GM21360 (cell line): ENCODE data around the gene SDK1.
"Not testable (repeated sequence)": the region's sequence is repeated elsewhere in the genome, so short reads cannot be mapped to it uniquely, and the experiment has no call there.

Source experiments
- ATAC-seq: cut with Tn5 transposase; IDR thresholded peaks from one replicate; pipeline ENCODE4 v1.9.1; 2021; ENCODE audit warnings: mild to moderate bottlenecking, moderate library complexity; ENCODE audit not compliant: unreplicated experiment

SDK1 gene

GRCh38 chr7:4205828-4206227 lies 904.8 kb downstream of the SDK1 start:
- no peak for ATAC-seq

- no peak for ATAC-seq
Observed at GRCh38 chr7:4207011-4207410, 906.0 kb downstream of the SDK1 start.

GRCh38 chr7:4208086-4208485 lies 907.0 kb downstream of the SDK1 start:
- ATAC-seq: no peak

GRCh38 chr7:4208586-4208985 lies 907.5 kb downstream of the SDK1 start:
- no peak for ATAC-seq

- no peak for ATAC-seq
Observed at GRCh38 chr7:4209126-4209525, 908.1 kb downstream of the SDK1 start.

DNA sequence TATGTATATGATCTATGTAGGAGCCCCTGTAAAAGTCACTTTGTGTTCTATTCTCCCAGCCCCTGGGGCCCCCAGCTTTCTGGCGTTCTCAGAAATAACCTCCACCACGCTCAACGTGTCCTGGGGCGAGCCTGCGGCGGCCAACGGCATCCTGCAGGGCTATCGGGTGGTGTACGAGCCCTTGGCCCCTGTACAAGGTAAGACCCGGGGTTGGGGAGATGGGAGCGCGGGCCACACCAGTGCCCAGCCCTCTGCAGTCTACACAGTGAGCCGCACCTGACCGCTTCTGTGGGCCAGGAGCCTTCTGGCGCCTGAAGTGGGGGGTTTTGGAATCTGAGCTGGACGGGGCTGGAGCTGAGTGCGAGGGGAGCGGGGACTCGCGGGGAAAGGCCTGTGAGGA lies 908.9 kb downstream of the SDK1 start:
- no peak for ATAC-seq

- no peak for ATAC-seq
Observed at GRCh38 chr7:4210821-4211220, 909.8 kb downstream of the SDK1 start.

GRCh38 chr7:4211261-4211660 lies 910.2 kb downstream of the SDK1 start:
- ATAC-seq: no peak

DNA sequence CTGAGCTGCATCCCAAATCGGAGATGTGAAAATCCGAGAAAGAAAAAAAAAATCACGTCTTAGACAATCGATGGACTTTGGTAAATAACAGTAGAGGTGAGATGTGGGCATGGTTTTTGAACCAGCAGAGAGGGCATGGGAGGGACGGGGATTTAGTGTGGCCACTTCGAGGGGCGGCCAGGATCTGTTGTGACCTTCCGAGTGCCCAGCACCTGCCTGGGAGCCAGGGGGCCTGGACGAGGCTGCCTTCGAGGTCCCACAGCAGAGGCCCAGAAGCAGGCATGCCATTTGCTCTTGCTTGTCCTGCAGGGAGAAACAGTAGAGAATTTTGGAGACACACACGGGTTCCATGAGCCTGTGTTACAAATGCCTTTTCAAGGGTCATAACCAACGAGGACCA lies 911.3 kb downstream of the SDK1 start:
- ATAC-seq: no peak

- no peak for ATAC-seq
Observed at GRCh38 chr7:4214291-4215155, 913.5 kb downstream of the SDK1 start.

- ATAC-seq: no peak
Observed at GRCh38 chr7:4215176-4215720, 914.2 kb downstream of the SDK1 start.

DNA sequence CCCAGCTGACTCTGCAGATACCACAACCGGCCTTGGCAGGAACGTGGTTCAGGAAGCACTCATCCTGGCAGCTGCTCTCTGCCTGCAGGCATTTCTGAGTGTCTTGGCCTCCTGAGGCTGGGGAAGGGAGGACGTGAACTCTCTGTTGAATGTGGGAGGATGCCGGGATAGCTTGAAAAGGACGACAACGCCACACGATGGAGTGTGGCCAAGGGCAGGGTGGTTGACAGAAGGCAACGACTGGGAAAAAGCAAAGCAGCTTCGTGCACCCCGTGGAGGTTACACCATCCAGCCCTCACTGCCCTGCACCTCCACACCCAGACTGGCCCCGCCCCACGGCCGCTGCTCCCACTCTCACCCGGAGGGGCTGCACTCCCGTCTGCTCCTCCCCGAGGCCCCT lies 915.0 kb downstream of the SDK1 start:
- ATAC-seq: no peak

- ATAC-seq: not testable (repeated sequence)
Observed at GRCh38 chr7:4217126-4217660, 916.1 kb downstream of the SDK1 start.

GRCh38 chr7:4218481-4218880 lies 917.4 kb downstream of the SDK1 start:
- ATAC-seq: no peak

GRCh38 chr7:4220011-4220410 lies 919.0 kb downstream of the SDK1 start:
- no peak for ATAC-seq

DNA sequence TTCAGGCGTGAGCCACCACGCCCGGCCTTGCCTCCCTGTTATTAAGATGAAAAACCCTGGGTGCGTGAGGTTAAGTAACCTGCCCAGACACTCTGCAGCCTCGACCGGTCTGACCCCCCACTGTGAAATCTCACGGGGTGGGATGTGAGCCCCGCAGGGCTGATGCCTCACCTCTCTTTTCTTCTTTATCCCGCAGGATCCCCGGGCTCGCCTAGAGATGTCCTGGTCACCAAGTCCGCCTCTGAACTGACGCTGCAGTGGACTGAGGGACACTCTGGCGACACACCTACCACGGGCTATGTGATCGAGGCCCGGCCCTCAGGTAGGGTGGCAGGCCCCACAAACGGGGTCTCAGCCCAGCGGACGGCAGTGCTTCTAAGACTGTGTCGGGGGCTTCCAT lies 920.0 kb downstream of the SDK1 start:
- ATAC-seq: no peak

DNA sequence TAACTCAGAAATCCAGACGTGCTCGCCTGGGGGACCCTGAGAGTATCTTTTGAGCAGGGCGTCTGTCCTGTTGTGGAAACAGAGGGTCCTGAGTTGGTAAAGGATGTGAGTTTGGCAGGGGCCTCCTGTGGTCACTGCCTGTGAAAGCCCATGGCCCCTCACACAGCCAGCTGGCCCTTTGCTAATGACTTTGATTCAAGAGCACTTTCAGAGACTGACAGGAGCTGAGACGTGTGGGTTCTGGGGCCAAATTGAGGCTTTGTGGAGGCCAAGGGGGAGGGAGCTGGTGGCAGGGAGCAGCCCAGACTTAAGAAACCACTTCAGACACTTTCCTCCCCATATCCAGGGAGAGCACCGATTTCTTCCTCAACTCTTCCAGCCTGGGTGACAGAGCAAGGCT lies 921.6 kb downstream of the SDK1 start:
- ATAC-seq: no peak

GRCh38 chr7:4225361-4225771 lies 924.3 kb downstream of the SDK1 start:
- no peak for ATAC-seq

GRCh38 chr7:4225881-4226523 lies 925.0 kb downstream of the SDK1 start:
- ATAC-seq: no peak

DNA sequence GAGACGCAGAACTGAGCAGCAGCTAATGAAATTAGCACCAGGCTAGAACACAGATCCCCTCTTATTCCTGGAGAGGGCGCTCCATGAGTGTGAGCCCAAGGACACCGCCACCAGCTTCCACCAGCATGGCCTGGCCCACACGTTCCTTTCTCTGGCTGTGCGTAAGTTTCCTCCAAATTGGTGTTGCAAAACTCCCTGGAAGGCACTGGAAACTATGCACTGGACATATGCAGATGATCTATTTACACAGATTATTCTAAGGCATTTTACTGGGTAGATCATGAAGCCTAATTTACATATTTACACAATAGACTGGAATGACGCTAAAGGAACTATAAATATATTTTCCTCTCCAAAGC lies 925.5 kb downstream of the SDK1 start:
- ATAC-seq: no peak

DNA sequence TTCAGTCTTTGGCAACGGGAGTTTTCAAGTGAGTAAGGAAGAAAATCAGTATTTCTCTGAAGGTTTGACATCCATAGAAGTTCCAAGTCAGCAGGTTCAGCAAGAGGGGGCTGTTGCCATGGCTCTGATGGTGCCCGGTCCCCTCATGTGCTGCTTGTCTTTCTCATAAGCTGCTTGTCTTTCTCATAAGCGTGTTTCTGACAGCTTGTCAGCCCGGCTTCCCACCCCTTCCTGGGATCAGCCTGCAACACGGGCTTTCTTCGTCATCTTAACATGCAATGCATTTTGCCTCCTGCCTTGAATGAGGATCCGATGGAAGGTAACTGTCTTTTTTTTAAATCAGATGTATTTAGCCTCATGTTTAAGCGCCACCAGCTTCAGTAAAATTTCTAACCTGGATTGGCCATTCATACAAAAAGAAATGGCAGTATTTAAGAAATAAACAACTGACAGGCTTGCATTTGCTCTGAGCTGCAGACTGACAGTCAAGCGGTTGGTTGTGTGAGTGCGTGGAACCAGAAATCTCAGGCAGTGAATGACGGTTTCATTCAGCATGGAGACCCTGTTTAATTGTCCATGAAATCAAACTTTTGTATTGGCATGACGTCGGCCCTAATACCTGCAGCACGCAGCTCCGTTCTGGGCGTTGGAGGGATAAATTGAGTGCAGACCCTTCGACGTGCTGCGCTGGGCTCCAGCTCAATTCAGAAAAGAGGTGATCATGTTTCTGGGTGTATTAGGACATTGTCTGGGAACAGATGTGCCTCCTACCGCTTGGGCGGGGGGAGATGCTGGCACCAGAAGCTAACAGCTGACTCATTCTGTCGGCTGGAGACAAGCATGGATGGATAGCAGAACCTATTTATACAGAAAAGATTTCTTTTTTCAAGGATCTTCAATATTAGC lies 926.3 kb downstream of the SDK1 start:
- ATAC-seq: no peak
